ENCODE results near the gene DCAF6.
A peak's percentile ranks its signal among the peaks of the same experiment; 100 is the strongest.
"Not testable (repeated sequence)": the region's sequence is repeated elsewhere in the genome, so short reads cannot be mapped to it uniquely, and the experiment has no call there.

Gene DCAF6

DNA sequence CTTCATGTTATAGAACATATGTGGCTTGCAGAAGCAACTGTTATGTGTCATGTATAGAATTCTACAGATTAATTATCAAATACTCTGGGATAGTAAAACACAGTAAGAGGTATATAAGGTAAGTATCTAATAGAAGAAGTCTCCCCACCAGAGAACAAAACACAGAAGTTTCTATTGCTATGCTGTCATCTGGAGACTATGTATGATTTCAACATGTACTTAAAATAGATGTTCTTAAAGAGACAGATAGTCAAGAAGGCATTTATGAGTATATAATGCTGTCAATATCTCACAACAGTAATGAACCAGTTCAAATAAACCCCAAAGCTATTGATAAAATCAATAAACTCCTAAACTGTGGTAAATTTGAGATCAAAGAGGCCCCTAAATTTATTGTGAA is 14.5 kb upstream of the DCAF6 start:
- DNase-seq, result no peak
- in situ Hi-C loops (cut with HindIII; ENCODE audit: low pct_ligation_motif_present, low pct_unique_long_range_greater_than_20kb, low sequenced_read_pairs), result no loop called here

DNA sequence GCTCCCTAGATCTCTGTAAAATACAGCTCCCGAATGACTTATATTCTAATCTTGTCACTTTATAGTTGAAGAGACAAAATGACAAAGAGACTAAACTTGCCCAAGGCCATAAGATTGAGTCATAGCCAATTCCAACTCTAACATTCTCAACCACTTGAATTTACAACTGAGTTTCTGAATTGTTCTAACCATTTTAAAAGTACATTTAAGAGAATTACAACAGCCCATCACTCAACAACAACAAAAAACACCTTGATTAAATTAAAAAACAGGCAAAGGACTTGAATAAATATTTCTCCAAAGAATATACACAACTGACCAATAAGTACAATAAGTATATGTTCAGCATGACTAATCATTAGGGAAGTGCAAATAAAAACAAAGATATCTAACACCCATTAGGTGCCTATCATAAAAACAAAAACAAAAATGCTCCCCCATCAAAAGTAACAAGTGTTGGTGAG is 13.8 kb upstream of the DCAF6 start:
- DNase-seq, result no peak
- in situ Hi-C loops (cut with HindIII; ENCODE audit: low pct_ligation_motif_present, low pct_unique_long_range_greater_than_20kb, low sequenced_read_pairs), result no loop called here

DNA sequence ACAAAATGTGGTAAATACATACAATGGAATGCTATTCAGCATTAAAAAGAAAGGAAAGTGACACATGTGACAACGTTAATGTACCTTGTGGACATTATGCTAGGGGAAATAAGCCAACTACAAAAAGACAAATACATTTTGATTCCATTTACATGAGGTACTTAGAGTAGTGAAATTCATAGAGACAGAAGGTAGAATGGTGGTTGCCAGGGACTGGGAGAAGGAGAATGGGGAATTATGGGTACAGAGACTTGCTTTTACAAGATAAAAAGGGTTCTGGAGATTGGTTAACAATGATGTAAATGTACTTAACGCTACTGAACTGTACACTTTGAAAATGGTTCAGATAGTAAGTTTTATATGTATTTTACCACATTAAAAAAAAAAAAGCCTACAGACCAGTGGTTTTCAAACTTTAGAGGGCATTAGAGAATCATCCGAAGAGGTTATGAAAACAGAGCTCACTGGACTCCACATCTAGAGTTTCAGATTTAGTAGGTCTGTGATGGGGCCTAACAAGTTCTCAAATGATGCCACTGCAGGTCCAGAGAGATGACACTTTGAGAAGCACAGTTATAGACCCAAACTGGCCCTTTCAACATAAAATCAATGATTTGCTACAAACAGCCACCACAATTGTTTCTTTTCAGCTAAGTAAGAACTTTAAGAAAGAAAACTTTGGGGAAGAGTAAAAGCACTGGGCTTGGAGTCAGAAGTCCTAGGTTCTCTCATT is 13.0 kb upstream of the DCAF6 start:
- DNase-seq, result no peak
- in situ Hi-C loops (cut with HindIII; ENCODE audit: low pct_ligation_motif_present, low pct_unique_long_range_greater_than_20kb, low sequenced_read_pairs), result no loop called here

DNA sequence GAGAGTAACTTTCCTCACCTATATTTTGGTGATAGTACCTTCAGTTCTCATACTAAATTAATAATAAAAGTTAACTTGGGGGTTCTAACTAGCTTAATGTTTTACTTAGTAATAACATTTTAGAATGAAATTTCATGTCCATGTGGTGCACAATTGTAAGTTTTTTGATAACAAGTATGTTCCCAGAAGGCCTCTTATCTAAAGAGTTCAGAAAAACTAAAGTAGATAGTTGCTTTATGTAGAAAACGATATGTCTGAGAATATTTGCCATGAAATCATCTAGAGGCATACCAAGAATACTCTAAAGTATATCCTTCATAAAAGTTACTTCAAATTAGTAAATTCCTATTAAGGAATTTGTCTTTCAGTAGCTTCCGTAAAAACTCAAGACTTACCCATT is 12.4 kb upstream of the DCAF6 start:
- no peak for DNase-seq
- in situ Hi-C loops (cut with HindIII; ENCODE audit: low pct_ligation_motif_present, low pct_unique_long_range_greater_than_20kb, low sequenced_read_pairs), result no loop called here

DNA sequence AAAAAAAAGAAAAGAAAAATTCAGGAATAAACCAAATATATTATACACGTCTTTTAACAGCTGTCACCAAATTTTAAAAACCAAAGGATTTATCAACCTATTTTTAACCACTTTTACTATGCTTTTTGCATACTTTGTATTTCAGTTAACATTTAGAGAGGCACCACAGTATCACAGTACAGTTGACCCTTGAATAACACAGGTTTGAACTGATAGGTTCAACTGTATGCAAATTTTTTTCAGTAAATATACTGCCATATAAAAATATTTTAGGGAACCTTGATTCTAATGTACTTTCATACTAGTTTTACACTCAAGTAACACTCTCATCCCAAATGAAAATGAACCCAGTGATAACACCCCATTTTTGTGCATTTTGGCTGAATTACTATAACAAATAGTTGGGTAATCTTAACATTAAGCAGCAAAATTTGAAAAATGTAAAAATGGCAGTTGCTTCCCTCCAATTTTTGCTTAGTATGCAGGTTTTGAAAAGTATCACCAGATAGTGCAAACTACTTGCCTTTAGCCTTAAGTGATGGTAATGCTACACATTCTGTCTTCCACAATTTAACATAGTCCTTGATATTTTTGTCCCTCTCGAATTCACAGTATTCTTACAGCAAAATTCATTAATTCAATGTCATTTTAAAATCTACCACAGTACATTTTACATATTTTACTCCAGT is 11.8 kb upstream of the DCAF6 start:
- in situ Hi-C loops (cut with HindIII; ENCODE audit: low pct_ligation_motif_present, low pct_unique_long_range_greater_than_20kb, low sequenced_read_pairs), result no loop called here
- DNase-seq, result no peak

DNA sequence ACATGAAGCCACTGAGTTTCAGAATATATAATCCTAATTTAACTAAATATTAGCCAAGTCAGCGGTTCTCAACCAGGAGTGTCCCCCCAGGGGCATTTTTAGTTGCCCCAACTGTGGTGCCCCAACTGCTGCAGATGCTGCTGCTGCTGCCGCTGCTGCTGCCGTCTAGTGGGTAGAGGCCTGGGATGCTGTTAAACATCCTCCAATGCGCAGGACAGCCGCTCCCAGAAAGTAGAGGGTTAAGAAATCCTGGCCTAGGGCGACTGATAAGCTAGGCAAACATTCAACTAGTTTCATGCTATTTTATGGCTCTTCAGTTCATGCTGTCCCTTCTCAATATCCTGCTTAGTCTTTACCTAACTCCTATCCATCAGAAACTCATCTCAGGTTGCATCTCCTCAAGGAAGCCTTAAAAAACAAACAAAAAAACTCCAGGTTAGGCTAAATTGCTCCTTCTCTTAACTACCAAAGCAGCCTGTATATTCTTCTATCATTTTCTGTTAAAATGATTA is 9.9 kb upstream of the DCAF6 start:
- in situ Hi-C loops (cut with HindIII; ENCODE audit: low pct_ligation_motif_present, low pct_unique_long_range_greater_than_20kb, low sequenced_read_pairs), result no loop called here
- DNase-seq, result peak; percentile 69

DNA sequence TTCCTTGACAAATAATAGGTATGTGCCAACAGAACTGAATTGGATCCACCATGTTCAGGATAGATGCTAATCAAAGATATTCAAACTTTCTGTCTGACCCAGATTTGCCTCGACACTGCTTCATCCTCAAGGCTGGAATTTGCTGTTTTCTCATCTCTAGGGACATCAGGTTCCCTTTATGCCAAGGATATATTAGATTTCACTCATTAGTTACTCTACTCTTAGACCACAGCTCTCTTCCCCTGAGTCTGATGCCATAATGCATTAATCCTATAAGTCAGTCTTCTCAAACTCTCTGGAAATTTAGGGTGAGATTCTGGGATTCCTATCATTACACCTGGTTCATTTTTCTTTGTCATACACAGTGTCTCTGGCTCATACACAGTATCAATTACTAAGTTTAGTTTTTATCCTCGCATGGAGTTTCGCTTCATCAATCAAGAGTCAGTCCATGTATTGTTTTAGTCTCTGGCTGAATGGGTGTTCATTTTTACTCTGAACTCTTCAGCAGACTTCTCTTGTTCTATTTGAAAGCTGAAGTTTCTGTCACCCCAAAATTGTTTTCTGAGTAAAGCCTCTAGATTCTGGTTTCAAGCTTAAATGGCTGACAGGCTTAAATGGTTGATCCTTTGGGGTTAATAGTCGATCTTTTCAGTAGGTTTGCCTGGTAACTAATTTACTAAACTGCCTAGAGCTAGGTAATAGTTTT is 9.3 kb upstream of the DCAF6 start:
- DNase-seq, result peak; percentile 81
- in situ Hi-C loops (cut with HindIII; ENCODE audit: low pct_ligation_motif_present, low pct_unique_long_range_greater_than_20kb, low sequenced_read_pairs), result no loop called here

DNA sequence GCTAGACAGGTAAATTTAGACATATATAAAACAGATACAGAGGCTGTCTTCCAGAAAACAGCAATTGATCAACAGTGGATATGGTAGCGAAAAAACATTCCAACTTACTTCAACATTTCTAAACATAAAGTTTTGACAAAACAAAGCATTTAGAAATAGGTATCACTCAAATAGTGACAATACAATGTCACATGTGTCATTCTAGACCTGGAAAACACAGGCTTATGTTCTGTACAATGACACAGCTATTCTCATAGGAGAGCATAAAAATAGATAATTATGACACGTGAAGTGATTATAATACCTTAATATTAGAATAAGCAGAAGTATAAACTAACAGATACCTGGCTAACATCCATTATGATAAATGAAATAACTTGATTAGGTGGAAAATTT is 8.0 kb upstream of the DCAF6 start:
- no peak for DNase-seq
- in situ Hi-C loops (cut with HindIII; ENCODE audit: low pct_ligation_motif_present, low pct_unique_long_range_greater_than_20kb, low sequenced_read_pairs), result no loop called here

DNA sequence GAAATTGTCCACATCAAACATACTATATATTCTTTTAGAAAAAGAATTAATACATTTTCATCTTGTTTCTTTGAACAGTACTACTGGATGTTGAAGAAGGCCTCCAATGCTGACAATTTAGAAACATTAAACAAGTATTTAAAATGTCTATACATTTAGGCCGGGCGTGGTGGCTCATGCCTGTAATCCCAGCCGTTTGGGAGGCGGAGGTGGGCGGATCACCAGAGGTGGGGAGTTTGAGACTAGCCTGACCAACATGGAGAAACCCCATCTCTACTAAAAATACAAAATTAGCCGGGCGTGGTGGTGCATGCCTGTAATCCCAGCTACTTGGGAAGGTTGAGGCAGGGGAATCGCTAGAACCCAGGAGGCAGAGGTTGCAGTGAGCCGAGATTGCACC is 7.6 kb upstream of the DCAF6 start:
- peak; percentile 33 for DNase-seq
- in situ Hi-C loops (cut with HindIII; ENCODE audit: low pct_ligation_motif_present, low pct_unique_long_range_greater_than_20kb, low sequenced_read_pairs), result not testable (repeated sequence)

DNA sequence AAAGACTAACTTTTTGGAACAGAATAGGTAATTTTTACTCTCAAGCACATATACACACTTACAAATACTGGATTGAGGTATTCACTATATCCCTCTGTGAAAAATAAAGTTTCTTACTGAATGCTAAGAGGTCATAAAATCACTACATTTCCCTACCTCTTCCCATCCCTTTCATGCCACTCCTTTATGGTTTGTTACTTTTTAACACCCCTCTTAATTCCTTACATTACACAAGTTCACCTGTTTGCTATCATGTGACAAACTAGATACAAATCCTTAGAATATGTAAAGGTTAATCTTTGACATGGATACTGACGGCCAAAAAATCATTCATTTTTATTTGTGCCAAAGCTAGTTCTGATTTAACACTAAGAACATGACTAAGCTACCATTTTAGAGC is 6.8 kb upstream of the DCAF6 start:
- peak; percentile 39 for DNase-seq
- in situ Hi-C loops (cut with HindIII; ENCODE audit: low pct_ligation_motif_present, low pct_unique_long_range_greater_than_20kb, low sequenced_read_pairs), result no loop called here

DNA sequence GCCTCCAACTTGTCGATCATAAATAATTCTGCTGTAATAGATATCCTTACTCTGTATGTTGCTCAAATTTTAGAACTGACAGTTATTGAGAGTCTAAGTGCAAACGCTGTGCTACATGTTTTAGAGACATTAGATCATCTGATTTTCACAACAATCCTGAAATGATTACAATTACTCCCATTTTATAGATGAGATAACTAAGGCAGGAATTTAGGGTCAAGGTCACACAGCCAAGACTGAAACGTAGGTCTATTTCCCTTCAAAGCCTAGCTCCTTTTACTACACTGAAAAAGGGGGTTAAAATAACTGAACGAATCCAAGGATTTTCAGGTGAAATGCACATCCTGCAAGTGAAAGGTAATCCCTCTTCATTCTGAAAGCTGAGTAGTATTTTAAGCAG is 2.7 kb upstream of the DCAF6 start:
- DNase-seq, result no peak
- in situ Hi-C loops (cut with HindIII; ENCODE audit: low pct_ligation_motif_present, low pct_unique_long_range_greater_than_20kb, low sequenced_read_pairs), result no loop called here

DNA sequence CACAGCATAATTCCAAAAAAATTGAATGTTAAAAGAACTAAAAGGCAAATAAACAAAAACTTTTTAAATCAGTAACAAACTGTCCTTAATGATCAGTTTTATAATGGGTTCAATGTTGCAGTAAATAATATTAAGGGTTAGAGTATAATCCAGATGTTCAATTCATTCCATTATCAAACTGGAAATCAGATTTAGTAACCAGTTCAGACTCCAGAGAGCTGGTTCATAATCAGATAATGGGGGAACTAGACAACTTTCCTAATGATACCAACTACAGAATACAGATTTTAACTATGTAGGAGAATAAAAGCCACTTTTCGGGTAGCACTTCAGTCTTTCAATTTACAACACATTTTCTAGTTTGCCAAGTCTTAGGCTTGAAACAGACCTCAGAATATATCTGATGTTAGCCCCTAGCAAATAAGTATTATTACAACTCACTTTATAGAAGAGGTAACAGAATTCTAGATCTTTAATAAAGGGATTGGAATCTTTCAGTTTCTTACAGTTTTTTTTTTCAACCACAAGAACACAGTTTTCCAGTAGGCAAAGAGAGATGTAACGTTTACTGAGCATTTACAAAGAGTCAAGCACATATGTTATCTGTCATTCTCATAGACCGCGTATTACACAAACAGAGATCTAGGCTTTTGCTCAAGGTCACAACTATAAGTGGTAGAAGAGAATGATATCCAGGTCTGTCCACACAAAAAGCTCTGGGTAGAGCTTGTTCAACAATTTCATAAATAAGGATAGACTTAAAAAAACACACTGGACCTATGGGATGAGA is 1.9 kb upstream of the DCAF6 start:
- in situ Hi-C loops (cut with HindIII; ENCODE audit: low pct_ligation_motif_present, low pct_unique_long_range_greater_than_20kb, low sequenced_read_pairs), result no loop called here
- no peak for DNase-seq

DNA sequence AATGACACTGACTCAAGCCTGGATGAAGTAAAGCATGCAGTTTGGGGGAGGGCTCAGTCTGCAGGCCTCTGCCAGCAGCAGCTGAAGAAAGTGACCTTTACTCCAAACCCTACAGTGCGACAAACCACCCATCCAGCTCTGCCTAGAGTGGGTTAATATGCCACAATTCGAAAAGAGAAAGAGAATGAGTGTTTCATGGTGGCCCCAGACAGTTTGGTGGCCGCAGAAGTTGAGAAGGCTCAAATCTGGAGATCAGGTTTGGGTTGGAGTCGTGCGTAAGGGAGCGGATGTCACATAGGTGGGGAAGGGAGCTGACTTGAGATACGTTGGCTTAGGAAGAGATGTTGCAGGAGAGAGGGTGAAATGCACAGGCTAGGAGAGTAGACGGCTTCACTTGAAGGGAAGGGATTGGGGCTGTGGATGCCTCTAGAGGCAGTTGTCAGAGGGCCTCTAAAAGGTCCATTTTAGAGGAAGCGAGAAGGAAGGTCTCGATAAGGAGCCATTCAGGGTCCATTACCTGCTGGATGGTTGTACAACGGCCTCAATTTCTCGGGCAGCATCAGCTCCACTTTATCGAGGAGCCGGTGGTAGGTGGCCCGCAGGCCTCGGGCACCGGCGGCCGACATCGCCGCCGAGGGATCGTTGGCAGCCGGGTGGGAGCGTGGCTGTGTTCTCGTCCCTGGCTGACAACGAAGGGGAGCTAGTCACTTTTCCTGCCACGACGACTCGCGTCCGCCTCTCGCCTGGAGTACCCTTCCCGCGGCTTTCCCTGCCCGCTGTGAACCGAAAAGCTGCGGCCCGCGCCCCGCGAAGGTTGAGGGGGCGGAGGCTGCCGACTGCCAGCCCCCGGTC is 1.0 kb upstream of the DCAF6 start:
- in situ Hi-C loops (cut with HindIII; ENCODE audit: low pct_ligation_motif_present, low pct_unique_long_range_greater_than_20kb, low sequenced_read_pairs), result no loop called here
- DNase-seq, result peak; percentile 67

DNA sequence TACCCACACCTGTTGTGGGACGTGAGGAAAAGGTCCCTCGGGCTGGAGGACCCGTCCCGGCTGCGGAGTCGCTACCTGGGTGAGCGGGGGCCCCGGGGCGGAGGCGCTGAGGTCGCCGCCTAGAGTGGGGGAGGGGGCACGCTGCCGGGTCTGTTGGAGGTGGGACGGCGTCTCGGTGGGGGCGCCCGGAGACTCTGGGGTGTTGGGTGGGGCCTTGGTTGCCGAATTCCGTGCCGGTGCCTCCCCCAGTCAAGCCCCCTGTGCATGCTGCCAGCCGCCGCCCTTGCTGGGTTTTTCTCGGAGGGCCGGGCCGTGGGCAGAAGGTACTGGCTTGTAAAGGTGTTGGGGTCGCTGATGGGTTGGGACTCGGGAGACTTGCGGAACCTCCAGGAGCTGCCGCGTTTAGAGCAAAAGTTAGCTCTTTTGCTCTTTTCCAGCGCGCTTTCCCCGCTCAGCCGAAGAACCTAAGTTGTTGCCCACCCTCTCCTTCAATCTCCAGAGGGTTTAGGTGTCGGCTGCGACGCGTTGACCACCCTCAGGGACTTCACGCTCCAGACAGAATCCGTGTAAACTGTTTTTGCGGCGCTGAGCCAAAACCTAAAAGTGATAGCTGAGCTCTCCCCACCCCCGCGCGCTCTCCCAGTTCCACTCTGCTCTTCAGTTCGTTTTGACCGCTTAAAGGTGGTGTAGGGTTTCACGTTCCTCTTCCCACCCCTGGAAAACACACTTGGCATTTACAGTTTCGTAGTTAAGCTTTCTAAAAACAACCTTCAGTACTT is 636 bp downstream of the DCAF6 start, which contains the start of gene MPC2:
Gene MPC2 (minus strand): TSS at position 143 of the 779 bp plus-strand sequence. CDS start 1,231 bp downstream, outside the sequence.
- in situ Hi-C loops (cut with HindIII; ENCODE audit: low pct_ligation_motif_present, low pct_unique_long_range_greater_than_20kb, low sequenced_read_pairs), result no loop called here

DNA sequence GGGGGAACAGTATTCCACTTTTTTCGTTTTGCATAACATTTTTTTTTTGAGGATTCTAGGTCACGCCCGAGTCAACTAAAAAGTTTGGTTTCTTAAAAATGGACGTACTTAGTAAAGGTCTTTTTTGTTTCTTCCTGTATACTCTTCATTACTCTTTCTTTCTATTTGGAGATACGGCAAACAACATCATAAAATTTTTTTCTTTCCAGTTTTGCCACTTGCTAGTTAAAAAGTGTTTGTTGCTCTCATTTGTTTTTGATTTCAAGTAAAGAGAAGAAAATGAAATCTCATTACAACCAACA is 1.2 kb downstream of the DCAF6 start:
- no peak for DNase-seq
- in situ Hi-C loops (cut with HindIII; ENCODE audit: low pct_ligation_motif_present, low pct_unique_long_range_greater_than_20kb, low sequenced_read_pairs), result no loop called here

More for the DNA sequence above, 636 bp downstream of the DCAF6 start, which contains the start of gene MPC2:
- DNase-seq, result peak; percentile 74

DNA sequence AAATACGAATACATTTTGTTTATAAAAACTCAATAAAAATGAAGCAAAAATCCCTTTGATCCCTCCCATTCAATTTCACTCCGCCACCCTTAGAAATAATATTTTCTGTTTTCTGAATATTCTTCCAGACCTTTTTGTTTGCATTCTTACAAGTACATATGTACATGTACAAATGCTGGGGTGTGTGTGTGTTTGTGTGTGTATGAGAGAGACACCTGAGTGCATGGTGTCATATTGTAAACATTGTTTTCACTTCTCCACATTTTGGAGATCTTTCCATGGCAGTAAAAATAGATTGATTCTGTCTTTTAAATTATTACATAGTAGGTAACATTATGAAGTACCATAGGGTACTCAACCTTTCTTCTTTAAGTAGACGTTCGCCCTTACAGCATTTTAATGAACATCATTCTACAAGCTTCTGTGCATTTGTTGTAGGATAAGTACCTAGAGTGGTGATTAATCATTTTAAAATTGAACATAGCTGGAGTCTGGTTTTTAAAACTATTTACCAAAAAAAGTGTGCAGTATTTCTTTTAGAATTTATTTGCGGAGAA is 1.7 kb downstream of the DCAF6 start:
- no peak for DNase-seq
- in situ Hi-C loops (cut with HindIII; ENCODE audit: low pct_ligation_motif_present, low pct_unique_long_range_greater_than_20kb, low sequenced_read_pairs), result no loop called here

DNA sequence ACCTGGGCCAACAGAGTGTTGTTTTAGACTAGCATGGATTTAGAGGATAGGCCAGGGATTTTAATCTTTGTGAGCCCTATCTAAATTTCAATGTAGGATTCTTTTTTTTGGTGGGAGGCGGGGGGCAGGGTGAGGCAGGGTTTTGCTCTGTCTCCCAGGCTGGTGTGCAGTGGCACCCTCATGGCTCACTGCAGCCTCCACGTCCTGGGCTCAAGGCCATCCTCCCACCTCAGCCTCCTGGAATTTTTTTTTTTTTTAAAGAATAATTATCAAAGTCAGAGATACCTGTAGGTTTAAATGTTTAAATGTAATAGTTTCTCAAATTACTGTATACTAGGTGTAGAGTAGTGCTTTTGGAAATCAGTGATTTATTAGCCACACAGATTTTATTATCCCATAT is 3.8 kb downstream of the DCAF6 start:
- no peak for DNase-seq
- in situ Hi-C loops (cut with HindIII; ENCODE audit: low pct_ligation_motif_present, low pct_unique_long_range_greater_than_20kb, low sequenced_read_pairs), result no loop called here
